Measurements from ENCODE around the gene PRR33.

PRR33 gene

DNA sequence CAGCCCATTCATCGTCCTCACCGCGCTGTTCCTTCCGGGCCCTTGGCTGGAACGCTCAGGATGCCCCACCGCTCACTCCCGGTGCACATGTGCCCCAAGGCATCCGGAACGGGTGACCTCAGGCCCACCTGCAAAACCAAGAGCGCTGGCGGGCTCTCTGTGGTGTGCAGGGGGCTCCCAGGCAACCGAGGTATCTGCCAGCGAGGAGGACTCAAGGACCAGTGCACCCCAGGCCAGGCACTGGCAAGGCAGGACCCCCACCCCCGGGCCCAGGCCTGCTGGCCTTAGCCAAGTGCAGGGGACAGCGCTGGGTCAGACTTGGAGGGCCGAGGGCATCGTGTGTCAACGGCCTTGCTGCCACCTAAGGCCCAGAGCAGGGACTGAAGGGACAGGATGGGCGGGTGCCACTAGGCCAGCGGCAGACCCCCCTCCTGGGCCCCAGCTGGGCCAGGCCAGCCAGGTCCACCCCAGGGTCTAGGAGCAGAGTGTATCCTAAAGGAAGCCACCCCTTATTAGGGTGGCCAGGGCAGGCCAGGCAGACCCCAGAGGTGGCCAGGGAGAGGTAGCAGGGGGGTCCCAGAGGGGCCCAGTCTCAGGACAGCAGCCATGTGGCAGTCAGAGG lies 36.3 kb upstream of the PRR33 start:
- no peak for DNase-seq

DNA sequence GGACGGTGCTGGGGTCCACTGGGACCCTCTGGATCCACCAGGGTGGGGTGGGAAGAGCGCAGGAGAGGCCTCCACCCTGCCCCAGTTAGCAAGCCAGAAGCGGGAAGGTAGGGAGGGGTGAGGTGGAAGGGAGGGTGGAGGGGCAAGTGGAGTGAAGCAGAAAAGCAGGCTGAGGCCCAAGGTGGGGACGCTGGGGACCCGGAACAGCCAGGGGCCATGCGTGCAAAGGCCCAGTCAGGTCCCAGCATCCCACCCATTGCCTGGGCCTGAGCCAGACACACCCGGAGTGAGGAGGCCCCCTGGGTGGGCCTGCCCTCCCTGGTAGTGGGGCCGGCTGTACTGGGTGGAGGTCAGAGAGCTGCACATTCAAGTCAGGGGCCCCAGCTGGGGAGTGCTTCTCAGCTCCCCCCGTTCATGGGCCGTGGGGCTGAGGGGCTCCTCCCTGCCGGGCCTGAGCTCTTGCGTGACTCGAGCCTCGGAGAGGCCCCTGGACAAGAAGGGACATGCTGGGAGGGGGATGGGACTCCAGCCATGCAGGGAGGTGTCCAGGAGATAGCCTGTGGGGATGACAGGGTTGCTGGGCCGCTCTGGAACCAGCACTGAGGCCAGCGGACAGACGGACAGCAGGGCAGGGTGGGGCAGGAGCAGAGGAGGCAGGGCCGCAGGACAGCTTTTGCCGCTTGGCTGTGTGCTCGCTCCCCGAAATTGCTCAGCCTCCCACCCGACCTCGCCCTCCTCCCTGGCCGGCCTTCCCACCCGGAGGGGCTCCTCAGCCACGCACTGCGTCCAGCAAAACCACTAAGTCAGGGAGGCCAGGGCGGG lies 35.5 kb upstream of the PRR33 start:
- DNase-seq, result no peak

DNA sequence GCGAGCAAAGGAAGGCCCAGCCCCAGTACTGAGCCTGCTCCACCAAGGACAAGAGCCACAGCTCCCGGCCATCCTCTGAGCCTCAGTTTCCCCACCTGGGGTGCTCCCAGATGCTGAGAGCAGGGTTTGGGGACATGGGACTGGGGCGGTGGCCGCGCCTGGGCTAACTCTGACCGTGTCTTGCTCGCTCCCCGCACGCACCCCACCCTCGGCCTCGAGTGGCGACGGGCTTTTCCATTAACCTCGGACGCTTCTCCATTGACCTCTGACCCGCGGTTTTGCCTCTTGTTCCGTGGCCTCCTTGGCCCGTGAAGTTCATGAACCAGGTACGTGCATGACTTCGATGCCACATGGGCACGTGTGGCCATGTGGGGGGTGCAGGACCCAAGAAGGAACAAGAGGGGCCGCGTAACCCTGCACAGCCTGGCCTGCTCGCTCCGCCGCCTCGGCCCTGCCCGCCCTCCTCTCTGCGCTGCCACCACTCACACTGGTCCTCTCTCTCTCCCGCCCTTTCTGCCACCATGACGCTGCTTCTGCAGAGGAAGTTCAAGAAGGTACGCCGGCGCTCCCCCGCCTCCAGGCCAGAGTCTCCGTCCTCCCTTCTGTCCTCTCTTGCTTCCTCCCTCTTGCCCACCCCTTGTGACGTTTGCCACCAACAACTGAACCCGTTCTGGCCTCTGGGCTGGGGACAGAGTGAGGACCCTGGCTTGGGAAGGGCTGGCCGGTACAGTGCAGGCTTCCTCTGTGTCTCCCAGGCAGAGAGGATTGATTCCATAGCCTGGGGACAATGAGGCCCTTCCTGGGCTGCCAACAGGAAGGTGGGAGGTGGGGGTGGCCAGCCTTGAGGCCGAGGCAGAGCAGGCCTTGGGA lies 34.7 kb upstream of the PRR33 start:
- DNase-seq, result no peak

DNA sequence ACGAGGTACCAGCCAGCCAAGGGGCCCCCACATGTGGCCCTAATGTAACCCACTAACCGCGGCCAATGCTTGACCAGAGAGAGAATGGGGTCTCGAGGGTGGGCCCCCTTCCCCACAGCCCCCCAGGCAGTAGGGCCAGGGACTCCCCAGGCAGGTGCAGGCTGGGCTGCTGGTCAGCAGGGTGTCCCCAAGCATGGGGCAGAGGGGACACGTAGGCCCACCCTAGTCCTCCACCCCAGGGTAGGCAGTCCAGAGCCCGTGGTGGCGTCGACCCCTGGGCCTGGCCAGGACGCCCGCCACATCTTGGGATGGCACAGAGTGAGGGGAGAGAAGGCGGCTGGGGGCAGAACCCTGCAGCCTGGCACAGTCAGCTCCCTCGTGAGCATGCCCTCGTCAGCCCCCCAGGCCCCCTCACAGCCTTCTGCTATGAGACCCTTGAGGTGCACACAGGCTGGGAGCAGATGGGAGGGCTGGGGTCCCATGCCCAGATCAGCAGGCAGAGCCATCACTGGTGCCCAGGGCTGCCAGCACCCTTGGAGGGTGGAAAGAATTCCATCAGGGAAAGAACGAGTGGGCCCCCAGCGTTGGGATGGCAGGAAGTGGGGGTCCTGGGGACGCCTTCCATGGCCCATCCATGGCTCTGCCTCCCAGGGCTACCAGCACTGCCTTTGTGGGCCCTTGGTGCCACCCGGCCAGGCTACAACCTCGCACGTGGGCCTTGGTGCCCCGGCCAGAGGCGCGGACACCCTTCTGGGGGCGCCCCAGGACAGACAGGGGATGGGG lies 33.9 kb upstream of the PRR33 start:
- no peak for DNase-seq

DNA sequence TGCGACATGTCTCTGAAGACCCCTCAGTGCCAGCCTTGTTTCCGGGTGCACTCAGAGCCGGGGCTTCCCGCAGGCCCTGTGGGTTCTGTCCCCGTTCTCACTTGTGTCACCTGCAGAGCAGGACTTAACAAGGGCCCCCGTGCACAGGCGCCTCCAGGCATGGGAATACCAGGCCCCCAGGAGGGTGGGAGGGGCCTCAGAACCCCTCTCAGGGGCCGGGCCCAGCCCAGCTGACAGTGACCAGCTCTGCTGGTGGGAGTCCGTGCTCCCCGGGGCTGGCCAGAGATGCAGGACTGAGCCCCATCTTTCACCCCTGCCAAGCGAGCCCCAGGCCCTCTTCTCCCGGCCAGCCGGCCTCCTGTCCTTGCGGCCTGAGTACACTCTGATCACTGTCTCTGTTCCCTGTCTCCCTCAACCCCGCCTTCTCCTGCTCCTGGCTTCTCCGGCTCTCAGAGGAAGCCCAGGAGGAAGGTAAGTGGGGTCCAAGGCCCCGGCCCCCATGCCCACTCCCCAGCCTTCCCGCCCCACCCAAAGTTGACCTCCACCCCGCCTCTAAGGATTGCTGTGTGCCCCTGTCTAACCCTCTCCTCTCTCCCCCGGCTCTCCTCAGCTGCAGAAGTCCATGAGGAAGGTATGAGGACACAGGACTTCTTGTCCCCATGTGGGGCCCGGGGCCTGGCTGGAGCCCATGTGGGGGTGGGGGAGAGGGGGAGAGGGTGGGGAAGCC lies 33.1 kb upstream of the PRR33 start:
- DNase-seq, result no peak

DNA sequence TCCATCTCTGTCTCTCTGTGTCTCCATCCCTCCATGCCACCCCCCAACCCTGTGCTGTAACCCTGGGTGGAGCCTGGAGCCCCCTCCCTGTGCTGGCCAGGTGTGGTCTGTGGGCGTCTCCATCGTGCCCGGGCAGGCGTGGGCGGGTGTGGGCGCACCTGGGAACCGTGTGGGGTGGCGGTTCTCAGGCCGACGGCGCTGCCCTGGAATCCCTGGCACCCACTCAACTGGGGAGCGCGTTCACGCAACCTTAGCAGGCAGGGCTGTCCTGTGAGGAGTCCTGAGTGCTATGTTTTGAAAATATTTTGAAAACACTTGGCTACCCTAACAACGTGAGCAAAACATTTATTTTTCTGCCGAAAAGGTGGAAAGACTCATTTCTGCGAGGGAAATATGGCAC lies 32.5 kb upstream of the PRR33 start:
- DNase-seq, result no peak

DNA sequence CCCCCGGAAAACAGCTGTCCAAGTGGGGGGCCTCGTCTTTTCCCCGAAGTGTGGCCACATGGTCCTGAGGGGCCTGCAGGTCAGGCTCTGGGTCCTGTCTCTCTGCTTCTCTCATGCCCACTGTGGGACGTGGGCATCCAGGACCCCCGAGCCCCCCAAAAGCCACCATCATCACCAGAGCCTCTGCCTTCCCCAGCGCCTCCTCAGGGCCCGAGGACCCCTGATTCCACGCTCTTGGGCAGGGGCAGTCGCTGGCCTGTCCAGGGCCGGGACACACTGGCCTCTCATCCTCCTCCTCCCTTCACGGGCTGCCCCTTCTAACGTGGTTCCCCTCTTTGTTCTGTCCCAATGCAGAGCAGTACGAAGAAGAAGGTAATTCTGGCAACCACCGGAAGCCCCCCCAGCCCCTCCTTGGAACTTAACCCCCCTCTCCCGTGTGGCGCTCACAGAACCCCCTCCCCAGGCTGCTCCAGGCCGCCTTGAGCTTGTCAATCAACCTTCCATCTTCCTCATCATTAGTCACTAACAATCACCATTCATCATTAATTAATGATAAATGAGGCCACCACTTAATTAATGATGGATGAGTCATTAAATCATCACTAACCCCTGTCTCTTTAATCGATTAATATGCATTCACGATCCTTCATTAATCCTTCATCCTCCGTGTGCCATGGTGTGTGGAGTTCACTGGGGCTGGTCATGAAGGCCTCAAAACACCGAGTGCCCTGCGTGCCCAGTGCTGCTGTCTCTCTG lies 31.7 kb upstream of the PRR33 start:
- DNase-seq, result no peak

DNA sequence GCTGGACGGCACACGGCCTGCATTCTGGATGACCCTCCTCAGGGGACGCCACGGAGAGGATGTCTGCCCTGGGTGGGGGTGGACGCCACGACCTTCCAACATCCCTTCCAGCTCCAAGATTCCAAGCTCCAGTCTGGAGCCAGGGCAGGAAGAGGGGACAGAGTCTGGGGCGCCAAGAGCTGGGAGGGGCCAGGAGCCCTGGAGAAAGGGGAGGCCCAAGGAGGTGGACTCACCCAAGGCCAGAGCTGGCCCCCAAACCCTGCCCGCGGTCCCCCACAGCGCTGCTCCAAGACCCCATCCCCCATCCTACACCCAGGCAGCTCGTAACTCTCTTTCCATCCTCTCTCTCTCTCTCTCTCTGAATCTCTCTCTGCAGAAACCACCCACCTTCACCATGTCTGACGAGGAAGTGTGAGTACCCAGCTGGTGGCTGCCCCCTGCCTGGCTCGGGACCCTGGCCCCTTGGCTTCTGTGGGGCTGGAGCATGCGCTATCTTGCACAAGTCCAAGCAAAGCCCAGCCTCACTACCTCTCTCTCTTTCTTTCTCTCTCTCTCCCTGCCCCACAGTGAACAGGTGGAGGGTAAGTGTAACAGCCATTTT lies 30.9 kb upstream of the PRR33 start:
- no peak for DNase-seq

DNA sequence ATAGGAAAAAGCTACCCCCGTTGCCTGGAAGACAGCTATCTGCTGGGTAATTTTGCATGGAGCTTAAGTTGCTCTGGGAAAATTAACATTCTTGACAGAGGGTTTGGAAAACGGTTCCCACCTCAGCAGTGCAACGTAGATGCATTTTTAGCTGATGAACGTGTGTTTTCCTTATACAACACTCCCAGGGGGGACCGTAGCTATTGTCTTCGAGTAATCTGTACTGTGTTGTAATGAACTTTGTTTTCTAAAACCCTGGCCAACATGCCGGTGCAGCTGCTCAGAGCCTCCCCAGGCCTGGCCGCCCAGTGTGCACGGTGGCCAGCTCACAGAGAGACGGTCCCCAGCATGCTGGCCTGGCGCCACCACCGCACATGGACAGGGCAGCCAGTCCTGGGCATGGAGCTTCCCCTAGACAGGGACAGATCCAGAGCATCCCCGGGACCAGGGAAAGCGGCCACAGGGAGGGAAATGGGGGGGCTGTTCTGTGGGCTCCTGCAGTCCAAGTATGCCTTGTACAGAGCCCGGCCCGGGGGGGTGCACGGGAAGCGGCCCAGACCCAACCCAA lies 30.0 kb upstream of the PRR33 start:
- DNase-seq, result no peak

DNA sequence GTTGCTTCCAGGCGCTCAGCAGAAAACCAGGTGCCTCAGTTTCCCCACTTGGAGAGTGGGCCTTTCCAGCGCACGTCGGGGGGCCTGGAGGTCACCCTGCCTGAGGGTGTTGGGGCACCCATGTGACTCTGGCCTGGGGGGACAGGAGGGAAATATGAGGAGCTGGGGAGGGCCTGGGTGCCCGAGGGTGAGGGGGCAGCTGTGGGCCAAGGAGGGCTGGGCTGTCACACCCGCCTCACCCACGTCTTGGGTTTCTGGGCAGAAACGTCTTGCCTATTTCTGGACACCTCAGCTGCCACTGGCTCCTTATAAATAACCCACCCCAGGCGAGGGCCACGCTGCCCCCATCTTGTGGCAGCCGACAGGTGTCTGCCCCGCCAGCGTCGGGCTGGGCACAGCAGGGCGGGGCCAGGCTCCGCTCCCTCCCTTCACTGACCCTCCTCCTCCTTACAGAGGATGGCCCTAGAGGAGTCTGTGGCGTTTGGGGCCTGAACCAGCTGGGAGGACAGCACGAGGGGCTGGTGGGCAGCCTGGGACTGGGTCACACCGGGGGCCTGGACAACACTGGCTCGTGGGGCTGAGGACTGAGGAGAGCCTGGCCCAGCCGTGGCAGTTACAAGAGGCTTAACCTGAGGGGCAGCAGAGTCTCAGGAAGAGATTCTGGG lies 29.3 kb upstream of the PRR33 start:
- no peak for DNase-seq

DNA sequence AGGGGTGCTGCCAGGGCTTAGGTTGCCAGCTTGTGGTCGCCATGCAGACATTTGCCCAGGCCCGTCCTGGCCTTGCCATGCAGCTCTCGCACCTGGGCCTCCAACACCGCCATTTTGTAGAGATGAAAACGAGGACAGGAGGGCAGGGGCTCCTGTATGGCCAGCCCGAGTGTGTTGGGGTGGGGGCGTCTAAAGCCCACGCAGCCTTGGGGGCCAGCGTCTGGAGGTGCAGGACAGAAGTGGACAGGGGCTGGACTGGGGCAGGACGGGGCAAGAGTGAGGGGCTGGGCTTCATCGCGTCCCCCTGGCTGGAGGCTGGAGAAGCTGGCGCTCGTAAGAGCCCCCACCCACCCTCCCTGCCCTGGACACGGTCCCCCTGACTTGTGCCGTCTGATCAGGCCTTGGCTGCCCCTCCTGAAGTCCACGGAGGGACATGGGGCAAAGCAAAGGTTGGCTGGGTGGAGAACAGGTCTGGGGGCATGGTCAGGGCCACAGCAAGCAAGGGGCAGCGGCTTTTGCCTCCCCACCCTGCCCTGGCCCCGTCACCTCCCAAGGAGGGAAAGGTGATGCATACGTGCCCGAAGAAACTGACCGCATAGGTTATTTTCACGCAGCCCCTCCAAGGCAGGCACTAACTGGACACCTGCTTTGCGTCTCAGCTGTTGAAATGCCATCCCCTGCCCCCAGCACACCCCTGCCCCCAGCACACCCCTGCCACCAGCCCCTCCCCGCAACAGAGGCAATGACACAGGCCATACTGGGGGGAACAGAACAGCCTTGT lies 28.6 kb upstream of the PRR33 start:
- DNase-seq, result no peak

DNA sequence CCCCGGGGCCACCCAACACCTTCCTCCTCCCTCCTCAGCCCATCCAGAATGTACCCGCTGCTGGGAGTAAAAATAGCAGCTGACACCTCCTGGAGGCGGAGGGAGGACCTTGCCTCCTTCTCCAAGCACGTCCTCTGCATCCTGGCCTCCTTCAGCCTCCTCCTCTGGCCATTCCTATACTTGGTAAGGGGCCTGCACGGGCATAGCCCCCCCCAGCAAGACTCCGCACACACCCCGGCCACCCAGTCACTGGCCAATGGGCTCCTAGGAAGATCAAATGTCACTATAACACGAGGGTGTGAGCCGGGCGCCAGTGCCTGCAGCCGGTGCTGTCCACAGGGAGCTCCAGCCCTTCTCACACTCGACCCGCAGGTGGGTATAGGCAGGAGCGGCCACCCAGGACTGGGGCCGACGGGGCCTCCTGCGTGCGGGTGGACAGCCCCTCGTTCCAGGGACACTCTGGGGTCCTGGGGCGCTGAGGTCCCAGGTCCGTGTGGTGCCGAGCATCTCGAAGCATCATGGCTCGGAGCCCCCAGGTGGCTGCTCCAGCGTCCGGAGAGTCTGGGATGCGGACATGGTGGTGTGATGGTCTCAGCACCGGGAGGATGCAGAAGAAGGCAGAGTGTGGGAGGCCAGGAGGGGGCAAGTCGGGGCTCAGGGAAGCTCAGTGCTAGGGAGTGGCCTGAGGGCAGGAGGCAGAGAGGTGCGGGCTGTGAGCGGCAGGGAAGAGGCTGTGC lies 27.9 kb upstream of the PRR33 start, which contains the start of gene TNNT3:
TSS of gene TNNT3 (plus strand) at position 313 of the 737 bp plus-strand sequence. CDS start 3,172 bp downstream, outside the sequence.
- no peak for DNase-seq

DNA sequence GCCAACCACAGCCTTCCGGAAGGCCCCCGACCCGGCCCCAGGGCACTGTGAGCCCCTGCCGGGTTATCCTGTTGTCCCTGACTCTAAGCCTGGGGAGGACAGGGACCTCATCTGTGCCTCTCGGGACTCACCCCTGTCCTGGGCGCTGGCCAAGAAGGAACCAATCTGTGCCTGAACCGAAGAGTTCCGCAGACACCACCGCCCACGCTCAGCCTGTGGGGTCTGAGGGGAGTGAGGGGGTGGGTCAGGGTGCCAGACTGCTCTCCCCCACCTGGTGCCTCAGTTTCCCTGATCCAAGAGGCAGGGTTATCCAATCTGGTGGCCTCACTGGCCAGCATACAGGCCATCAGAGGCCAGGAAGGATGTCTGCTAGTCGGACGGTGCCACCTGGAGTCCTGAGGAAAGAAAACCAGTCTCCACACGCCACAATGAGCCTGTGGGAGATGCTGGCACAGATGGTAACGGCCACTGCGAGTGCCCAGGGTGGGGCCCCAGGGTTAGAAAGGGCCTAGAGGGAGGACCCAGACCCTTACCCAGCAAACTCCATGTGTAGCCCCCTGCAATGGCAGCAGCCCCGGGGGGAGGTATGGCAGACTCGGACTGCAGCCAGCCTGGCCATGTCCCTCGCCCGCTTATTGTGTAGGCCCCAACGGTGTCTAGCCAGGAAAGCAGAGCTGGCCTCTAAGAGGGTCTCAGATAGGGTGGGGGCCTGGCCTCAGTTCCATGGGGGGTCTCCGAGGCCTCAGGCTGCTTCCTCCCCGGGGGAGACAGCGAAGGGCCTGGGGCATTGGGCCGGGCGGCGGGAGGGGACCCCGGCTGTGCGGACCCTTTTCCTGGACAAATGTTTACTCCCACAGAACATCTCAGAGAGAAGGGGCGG lies 27.0 kb upstream of the PRR33 start:
- DNase-seq, result no peak

DNA sequence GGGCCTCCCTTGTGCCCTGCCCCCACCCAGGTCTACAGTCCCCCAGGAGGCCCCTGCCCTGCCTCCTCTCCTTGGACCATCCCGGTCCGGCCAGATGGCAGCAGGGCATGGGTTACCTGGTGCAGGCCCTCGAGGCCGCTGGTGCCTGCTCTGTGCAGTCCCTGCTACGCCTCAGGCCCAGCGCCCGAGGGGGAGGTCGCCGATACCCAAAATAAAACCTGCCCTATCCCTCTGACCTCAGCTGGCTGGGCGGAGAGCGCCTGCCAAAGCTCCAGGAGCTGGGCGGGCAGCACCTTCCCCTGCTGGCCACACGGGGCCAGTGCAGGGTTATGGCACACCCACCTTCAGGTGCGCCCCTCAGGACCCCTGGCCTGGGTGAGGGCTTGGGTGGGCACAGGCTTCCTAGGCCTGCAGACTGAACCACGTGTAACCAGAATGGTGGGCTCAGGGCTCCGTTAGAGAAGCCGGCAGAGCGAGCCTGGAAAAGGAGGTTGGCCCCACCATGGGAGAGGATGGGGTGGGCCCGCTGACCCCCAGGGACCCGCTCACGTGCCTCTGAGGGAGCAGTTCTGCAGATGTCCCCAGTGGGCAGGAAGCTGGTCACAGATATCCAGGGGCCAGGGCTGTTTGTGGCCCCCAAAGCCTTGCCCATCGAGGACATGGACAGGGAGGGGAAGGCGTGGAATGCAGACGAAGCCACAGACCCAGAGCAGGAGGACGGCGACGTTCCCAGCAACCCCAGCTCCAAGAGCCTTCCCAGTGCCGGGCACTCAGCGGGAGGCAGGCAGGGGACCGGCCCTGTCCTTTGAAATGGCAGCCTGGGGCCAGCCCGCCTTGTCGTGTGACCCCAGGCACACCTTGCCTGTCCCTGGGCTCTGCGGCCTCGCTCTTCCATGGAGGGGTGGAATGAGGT lies 26.1 kb upstream of the PRR33 start:
- DNase-seq, result no peak

DNA sequence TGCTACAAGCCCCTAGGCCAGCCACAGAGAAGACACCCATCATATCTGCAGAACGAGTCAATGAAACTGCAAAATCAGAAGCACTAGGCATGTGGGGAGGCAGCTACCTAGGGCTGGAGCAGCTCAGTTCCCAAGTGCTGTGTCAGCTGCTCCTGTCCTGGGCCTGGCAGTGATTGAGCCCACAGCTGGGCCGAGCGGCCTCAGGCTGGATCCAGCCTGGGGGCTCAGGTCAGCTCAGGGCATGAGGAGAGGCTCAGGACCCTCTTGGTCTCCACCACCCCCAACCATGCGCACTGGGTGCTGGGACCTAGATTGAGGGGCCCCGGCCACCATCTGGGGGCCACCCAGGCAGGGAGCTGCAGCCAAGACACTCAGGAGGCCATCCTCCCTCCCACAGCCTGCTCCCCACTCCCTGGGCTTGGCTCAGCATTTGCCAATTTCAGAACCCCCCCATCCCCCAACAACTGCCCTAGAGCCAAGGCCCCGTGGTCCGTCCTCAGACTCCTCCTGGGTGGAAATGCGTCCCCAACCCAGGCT lies 25.4 kb upstream of the PRR33 start:
- no peak for DNase-seq

Measured in NCI-H146 (cell line).